EH (cell line): ENCODE measurements around the gene PELI2.

Source experiments
- DNase-seq: peaks from one replicate; pipeline ENCODE4 v3.0.0-alpha.2; 2015; ENCODE audit warnings: low read depth

The PELI2 gene, protein sequence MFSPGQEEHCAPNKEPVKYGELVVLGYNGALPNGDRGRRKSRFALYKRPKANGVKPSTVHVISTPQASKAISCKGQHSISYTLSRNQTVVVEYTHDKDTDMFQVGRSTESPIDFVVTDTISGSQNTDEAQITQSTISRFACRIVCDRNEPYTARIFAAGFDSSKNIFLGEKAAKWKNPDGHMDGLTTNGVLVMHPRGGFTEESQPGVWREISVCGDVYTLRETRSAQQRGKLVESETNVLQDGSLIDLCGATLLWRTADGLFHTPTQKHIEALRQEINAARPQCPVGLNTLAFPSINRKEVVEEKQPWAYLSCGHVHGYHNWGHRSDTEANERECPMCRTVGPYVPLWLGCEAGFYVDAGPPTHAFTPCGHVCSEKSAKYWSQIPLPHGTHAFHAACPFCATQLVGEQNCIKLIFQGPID

DNA sequence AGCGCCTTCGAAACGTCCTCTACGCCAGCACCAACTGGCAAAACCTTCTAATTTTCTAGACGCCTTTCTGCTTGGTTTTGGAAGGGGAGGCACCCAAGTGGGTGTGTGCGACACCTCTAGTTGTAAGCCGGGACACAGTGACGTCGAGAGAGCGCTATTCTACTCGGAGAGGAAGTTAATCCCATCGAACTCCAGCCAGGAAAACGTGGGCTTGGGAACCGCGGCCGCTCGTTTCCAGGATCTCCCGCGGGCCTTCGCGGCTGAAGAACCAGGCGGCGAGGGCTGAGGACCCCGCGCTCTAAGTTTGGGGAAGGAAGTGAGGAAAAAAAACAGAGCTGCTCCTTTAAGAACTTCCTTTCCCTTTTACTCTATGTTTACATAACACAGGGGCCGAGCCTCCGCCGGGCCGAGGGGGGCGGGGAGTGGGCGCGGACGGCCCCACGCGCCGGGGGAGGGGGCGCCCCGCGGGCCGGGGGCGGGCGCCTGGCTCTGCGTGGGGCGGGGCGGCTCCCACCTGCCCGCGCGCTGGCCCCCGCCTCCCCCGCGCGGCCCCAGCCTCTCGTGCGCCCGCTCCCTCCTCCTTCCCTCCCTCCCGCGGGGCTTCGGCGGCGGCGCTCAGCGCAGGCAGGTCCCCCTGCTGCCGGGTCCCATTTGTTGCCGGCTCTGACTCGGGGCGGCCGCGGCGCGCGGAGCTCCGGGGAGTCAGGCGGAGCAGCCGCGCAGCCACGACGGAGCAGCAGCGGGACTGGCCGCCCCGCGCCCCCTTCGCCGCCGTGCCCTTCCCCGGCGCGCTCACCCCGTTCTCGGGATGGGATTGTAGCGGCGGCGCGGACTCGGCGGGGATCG lies at the start of gene PELI2:
PELI2 (plus strand) TSS at position 647 of the 846 bp plus-strand sequence. CDS start 250 bp downstream, outside the sequence.
- DNase-seq: peak; percentile 77

DNA sequence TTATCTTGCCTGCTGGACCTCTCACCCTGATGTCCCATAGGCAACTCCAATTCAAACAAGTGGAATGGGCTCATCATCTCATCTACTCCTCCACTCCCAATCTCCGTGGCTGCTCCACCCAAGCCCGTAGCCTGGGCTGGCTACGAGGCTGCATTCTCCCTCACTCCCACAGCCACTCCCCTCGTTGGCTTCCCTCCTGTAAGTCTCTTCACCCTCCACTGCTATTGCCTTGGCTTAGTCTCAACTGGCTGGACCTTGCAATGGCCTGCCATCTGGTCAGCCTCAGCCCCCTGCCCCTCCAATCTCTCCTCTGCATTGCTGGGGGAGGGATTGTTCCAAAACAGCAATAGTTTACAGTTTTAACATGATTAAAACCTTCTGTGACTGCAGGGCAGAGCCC lies 44.4 kb upstream of the PELI2 start:
- DNase-seq: no peak

DNA sequence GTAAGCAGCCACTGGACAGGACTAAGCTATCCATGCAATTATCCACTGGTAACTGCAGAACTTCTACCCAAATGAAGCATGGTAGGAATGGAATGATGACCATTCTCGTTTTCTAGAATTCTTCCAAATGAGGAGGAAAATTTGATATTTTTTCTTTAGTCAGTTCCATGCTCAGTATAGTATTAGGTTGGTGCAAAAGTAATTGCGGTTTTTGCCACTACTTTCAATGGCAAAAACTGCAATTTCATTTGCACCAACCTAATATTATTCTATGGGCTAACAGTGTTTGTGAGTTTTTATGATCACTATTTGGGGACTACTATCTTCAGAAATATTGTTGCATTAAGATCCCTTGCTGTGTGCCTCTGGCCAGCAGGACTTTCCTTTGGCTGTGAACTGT lies 42.9 kb upstream of the PELI2 start:
- DNase-seq: no peak

DNA sequence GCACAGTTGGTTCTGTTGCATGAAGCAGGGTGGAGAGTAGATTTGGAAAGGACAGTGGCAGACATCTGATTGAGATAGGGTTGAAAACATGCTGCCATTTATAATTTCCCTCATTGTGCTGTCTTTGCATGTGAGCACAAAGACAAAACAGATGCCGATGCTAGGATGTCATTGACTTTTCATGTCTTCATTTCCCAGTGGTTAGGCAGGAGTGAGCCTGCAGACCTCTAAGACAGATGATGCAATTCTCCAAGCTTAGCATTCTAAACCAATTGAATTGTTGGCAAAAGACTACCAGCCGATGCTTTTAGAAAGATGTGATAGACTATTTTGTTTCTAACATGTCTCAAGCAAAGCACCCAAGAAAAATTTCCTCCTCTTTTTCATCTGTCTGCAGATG lies 37.1 kb upstream of the PELI2 start:
- DNase-seq: peak; percentile 47

DNA sequence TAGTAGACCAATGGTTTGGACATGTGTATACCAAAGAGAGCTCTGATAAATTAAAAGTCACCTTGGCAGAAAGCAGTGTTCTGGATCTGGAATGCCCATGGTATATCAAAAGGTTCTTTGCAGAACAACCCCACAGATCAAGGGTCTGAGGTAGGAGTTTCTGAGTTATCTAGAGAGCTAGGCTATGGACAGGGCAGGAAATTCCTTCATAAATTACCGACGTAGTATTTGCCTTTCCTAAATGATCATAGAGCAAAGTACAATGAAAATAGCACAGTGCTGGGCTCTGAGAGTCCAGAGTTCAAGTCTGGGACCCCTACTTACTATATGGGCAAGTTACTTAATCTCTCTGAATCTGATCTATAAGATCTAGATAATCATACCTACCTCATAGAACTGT lies 35.3 kb upstream of the PELI2 start:
- no peak for DNase-seq

DNA sequence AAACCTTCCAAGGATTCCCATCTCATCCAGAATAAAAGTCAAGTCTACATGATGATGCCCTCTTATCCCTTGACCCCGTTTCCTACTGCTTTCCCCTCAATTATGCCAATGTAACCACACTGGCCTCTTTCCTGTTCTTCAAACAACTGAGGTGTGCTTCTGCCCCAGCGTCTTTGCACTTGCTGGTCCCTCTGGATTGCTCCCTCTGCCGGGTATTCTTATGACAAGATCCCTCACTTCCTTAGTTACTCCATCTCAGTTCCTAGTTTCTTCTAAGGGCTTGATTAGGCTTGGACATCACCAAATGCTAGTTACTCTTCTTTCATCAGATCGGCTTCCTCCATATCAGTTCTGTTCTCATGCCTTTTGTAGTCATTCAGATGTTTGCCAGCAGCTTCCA lies 32.7 kb upstream of the PELI2 start:
- DNase-seq: no peak

DNA sequence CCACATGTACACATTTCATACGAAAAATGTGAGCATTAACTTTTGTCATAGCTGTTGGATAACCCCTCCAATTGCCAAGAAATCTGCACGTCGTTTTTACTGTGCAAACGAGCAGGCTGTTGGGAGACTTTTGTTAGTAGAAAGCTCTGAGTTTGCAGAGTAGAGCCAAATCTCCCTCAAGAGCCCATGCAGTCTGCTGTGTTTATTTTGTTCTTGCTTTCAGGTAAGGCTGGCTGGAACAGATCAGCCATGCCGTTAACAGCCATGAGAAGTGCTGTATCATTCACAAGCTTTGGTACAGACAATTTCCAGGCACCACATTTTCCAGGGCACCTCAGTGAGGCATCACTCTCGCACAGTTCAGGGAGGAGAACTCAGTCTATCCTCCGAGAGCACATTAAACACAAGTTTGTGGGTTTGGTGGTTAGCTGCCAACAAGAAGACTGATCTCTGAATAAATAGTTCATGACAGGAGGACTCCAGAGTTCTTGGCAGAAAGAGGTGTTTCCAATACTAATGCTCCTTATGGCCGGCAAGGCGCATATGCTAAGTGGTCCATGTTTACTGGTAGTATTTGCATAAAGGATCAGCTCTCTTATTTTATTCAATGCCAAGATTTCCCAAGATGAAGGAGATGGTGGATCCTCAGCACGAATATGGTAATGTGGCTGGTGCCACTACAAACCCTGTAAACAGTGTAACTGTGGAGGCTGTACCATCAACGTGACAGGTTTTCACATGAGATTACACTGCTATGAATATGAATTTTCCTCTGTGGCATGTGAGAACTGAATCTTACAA lies 30.3 kb upstream of the PELI2 start:
- peak; percentile 36 for DNase-seq

DNA sequence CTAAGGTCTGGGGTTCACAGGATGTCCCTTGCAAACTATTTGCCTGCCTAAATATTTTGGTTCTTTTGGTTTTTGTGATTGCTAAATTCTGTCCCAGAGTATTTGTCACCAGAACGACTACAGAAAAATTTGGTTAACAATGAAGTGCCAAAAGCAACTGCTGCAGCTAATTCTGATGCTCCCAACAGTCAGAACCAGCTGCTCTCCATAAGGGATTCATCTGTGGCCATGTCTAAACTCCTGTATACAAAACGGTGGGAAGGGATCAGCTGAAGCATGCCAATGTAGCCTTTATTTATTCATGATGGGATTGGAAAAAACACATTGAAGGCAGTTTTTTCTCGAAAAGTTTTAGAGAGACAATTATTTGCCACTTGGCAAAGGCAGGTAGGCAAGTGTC lies 29.3 kb upstream of the PELI2 start:
- no peak for DNase-seq

DNA sequence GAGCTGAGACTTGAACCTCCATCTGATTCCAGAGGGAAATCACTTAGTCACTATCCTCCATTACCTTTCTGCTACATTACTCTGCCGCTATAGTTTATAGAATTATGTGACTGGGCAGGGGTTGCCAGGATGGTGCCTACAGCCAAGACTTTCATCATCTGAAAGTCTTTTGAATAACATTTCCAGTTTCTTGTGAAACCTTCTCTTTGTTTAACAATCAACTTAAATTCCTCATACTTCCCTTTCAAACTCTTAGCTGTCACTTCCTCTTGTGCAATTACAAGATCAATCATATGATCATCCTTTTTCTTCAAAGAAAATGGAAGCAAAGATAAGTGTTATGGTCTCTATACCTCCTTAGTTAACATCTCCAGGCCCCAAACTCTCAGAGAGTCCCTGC lies 25.4 kb upstream of the PELI2 start:
- DNase-seq: no peak

DNA sequence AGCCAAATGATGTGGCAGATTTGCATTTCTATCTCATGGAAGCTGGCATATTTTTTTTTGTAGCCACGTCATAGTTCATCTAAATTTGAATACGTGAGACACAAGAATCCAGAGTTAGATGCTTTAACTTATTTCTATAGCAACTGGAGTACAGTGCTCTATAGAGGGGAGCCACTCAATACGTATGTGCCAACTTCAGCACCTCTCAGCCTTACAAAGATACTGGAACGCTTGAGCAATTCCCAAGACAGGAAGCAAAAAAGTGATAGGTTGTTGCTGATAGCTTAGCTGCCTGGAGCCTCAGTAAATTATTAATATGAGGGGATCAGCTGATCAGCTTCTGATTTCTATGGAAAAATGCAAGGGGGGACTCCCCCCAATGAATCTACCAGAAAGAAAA lies 24.1 kb upstream of the PELI2 start:
- no peak for DNase-seq

DNA sequence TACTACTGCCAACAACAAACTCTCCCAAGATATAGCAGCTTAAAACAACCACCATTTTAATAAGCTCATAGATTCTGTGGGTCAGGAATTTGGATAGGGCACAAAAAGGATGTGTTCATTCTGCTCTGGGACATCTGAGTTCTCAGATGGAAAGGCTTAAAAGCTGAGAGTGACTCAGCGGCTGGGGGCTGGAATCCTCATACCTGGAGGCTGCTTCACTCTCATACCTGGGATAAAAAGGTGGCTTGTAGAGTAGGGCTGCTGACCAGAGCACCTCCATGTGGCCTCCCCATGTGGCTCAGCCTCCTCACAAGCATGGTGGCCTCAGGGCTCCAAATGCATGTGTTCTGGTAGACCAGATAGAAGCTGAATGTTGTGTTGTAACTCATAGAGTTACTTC lies 20.2 kb upstream of the PELI2 start:
- DNase-seq: no peak

DNA sequence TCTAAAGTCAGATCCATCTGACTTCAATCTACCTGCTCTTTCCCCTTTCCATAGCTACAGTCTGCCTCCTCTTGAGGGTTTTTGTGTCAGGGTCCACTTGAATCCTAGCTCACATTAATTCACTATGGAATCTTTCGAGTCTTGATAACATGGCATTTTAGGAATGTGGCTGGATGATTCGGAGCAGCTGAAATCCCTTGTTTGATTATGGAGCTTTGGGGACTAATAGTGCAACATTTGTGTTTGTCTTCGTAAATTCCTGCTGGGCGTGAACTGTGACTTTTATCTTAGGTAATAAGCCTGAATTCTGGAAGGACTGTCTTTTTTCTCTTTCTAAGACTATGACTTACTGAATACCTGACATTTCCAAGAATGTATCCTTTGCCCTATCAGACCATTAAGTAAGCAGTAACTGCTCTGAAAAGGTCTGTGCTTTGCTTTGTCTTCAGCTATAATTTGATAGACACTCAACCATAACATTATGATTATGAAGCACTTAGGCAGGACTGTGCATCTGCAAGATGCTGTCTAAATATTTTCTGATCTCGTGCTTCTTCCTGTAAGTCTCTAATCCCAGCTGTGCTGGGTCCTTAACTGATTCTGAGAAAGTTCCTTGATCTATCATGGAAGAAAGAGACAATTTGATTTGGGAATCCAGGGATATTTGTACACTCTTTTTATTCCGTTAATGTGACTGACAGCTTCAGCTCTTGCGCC lies 19.0 kb upstream of the PELI2 start:
- DNase-seq: peak; percentile 24

DNA sequence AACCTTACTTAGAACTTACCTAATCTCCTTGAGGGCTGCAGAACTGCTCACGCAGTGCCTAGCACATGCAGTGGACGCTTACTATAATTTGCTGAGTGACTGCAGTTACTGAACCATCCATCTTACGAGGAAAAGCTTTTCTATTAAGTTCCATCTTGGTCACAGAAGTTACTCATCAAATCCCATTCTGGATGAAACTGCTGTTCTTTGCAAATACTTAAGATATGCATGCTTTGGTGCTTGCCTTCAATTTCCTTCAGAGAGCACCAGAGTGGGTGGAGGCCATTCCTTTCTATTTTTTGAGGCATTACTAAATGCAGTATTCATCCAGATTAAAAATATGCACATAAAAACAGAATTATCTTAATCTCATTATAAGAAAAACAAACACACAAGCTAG lies 17.7 kb upstream of the PELI2 start:
- DNase-seq: peak; percentile 76

DNA sequence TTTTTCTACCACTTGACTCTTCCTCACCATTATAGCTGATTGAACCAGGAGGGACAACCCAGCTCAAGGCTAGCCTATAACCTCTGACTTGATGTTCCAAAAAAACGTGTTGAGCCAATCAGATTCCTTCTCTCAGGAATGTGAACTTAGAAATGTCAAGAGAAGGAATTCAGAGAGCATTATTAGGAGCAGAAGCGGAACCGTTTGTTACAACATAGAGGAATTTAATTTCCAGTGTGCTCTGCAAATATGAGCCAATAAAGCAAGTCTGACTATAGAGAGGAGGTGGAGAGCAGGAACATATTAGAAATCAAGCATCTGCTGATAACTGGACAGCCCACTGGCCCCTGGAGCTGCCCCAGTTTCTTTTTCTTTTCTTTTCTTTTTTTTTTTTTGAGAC lies 15.3 kb upstream of the PELI2 start:
- peak; percentile 27 for DNase-seq

DNA sequence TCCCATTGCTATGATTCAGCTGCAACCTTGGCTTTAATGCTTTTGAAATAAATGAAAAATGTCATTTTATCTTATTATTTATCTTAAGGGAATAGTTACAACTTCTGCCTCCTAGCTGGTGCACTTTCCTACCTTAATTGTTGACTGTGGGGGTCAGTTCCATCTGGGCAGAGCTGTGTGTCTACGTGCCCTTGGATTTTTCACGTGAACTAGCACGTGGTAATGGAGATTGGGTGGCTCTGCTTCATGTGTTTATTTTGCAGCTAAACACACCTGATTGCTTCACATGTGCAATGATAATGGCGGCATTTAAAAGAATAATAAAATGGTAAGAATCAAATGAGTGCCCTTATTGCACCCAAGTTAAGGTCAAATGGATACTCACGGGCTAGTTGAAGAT lies 10.6 kb upstream of the PELI2 start:
- no peak for DNase-seq

DNA sequence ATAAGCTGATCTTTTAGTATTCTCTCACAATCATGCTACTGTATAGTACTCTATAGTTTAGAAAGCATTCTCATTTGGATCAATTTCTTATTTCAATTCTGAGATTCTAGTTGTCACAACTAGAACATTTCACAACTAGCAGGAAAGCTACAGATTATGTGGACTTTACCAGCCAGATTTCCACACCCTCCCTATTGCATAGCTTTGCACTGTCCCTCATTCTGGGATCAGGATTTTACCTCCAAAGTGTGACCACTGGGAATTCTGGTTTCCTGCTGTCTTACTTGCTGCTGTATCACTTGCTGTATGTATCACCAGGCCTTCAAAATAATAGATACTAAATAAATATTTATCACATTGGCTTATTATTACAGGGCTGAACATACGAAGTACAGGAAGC lies 10.2 kb upstream of the PELI2 start:
- no peak for DNase-seq

DNA sequence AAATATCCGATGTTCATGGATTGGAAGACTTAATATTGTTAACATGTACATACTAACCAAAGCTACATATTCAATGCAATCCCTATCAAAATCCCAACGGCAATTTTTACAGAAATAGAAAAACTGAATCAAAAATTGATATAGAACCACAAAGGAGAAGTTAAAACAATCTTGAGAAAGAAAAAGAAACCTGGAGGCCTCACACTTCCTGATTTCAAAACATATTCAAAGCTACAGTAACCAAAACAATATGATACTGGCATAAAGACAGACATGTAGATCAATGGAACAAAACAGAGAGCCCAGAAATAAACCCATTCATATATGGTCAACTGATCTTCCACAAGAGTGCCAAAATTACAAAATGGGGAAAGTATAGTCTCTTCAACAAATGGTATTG lies 5.4 kb upstream of the PELI2 start:
- no peak for DNase-seq

DNA sequence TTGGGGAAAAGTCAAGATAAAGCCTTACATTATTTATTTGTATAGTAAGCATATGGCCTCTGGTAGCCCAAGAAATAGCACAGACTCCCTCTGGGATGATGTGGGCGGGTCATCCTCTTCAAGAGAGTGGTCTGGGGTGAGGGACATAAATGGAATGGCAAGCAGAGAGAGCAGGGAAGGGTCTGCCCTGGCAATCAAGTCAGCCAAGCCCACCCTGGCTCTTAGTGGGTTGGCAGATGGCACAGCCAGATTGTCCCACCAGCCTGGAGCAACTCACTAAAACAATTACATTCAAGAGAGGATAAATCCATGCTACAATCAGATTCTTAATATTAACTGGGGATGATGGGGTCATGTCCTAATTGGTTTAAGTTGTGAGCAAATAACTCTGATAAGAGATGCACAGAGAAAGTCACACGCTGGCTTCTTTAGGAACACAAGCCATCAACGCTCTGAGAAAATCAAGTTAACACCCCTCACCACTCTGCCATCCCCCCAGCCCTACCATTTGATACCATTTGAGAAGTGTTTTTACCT lies 2.8 kb upstream of the PELI2 start:
- no peak for DNase-seq

DNA sequence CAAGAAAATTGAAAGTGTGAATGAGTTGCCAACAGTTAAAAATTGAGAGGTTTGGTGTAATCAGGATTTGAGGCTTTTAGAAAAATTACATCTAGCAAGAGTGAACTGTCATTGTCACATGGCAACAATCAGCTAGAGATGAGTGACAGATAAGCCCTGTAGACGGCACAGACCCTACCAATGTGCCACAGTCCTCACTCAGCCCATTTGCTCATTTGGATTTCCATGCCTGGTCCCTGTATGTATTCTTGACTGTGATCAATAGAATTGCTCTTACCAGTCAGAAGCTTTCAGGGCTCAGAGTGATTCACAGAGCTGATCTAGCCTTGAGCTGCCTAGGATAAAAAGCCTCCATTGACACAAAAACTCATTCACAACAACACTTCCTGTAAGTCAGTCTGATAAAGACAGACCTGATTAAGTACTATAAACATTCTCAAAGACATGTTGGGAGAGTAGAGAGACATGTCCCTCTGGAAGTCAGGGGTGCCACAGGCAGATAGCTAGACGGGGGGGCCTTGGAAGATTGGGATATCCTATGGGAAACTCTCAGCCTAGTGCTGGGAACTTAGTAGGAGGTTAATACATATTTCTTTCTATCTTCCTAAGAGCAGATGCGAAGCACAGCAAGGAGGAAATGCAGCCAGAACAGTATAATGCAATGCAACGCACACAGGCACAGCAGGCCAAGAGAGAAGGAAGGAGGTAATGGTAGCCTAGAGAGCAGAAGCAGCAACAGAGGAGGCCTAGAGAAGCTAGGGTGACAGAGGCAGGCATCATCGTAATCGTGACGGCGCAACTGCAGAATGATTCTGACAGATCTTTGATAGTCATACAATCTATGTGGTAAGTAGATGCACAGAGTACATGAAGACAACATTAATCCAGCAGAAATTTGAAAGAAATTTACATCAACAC lies 2.0 kb upstream of the PELI2 start:
- no peak for DNase-seq

DNA sequence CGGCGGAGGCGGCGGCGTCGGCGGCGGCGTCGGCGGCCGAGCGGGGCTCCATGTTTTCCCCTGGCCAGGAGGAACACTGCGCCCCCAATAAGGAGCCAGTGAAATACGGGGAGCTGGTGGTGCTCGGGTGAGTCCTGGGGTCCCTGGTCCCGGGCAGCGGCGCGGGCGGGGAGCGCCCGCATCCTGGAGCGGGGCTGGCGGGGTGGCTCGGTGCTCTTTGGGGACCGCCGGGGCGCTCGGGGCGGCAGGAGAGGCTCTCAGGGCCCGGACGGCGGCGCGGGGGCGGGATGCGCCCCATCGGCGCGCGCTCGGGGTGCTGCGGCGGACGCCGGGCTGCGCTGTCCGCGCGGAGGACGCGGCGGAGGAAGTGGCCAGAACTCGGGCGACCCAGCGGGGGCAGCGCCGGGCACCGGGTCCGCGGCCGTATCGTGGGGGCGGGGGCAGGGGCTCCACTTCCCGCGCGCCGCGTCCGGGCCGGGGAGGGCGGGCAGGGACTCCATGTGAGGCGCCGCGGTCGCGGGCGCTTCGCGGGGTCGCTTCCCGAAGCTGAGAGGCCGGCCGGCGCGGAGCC lies 485 bp downstream of the PELI2 start:
- DNase-seq: peak; percentile 42
